HL-60 (cell line): Measurements from ENCODE around the gene KCNJ1.

Experiments used
- GABPA ChIP-seq: IDR thresholded peaks from 2 replicates; pipeline ENCODE4 v1.6.1; 2012; ENCODE audit warnings: low read depth
- POLR2AphosphoS5 ChIP-seq: IDR thresholded peaks from 2 replicates; pipeline ENCODE4 v1.6.1; 2012; ENCODE audit warnings: low read depth
- TF ChIP-seq, protein P1 (sequence below): IDR thresholded peaks from one replicate; pipeline ENCODE4 v1.5.1; 2011; ENCODE audit warnings: low read length, control low read depth, inconsistent platforms; ENCODE audit not compliant: insufficient read depth
- TF ChIP-seq, protein P2 (sequence below): IDR thresholded peaks from 2 replicates; pipeline ENCODE4 v1.6.1; 2012; ENCODE audit warnings: low read depth; ENCODE audit not compliant: insufficient replicate concordance

- TF ChIP-seq, protein P1, sequence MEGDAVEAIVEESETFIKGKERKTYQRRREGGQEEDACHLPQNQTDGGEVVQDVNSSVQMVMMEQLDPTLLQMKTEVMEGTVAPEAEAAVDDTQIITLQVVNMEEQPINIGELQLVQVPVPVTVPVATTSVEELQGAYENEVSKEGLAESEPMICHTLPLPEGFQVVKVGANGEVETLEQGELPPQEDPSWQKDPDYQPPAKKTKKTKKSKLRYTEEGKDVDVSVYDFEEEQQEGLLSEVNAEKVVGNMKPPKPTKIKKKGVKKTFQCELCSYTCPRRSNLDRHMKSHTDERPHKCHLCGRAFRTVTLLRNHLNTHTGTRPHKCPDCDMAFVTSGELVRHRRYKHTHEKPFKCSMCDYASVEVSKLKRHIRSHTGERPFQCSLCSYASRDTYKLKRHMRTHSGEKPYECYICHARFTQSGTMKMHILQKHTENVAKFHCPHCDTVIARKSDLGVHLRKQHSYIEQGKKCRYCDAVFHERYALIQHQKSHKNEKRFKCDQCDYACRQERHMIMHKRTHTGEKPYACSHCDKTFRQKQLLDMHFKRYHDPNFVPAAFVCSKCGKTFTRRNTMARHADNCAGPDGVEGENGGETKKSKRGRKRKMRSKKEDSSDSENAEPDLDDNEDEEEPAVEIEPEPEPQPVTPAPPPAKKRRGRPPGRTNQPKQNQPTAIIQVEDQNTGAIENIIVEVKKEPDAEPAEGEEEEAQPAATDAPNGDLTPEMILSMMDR = no peak
- TF ChIP-seq POLR2AphosphoS5 = no peak
- TF ChIP-seq GABPA = no peak
- TF ChIP-seq, protein P2, sequence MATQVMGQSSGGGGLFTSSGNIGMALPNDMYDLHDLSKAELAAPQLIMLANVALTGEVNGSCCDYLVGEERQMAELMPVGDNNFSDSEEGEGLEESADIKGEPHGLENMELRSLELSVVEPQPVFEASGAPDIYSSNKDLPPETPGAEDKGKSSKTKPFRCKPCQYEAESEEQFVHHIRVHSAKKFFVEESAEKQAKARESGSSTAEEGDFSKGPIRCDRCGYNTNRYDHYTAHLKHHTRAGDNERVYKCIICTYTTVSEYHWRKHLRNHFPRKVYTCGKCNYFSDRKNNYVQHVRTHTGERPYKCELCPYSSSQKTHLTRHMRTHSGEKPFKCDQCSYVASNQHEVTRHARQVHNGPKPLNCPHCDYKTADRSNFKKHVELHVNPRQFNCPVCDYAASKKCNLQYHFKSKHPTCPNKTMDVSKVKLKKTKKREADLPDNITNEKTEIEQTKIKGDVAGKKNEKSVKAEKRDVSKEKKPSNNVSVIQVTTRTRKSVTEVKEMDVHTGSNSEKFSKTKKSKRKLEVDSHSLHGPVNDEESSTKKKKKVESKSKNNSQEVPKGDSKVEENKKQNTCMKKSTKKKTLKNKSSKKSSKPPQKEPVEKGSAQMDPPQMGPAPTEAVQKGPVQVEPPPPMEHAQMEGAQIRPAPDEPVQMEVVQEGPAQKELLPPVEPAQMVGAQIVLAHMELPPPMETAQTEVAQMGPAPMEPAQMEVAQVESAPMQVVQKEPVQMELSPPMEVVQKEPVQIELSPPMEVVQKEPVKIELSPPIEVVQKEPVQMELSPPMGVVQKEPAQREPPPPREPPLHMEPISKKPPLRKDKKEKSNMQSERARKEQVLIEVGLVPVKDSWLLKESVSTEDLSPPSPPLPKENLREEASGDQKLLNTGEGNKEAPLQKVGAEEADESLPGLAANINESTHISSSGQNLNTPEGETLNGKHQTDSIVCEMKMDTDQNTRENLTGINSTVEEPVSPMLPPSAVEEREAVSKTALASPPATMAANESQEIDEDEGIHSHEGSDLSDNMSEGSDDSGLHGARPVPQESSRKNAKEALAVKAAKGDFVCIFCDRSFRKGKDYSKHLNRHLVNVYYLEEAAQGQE = no peak
These were observed 41.5 kb upstream of the KCNJ1 start for GRCh38 chr11:128908391-128909246.
